Ishikawa (cell line): Measurements from ENCODE around the gene SGO1.

Experiments
- CEBPB ChIP-seq: IDR thresholded peaks from 2 replicates; pipeline ENCODE4 v1.6.1; 2012
- CREB1 ChIP-seq: IDR thresholded peaks from 2 replicates; pipeline ENCODE4 v1.6.1; 2012; ENCODE audit warnings: low read depth
- EGR1 ChIP-seq: IDR thresholded peaks from 2 replicates; pipeline ENCODE4 v1.6.1; 2012
- EP300 ChIP-seq: IDR thresholded peaks from 2 replicates; pipeline ENCODE4 v1.6.1; 2012; ENCODE audit warnings: borderline replicate concordance
- TAF1 ChIP-seq: IDR thresholded peaks from 2 replicates; pipeline ENCODE4 v1.6.1; 2012; ENCODE audit warnings: low read depth, mild to moderate bottlenecking
- USF1 ChIP-seq: IDR thresholded peaks from 2 replicates; pipeline ENCODE4 v1.6.1; 2012
- YY1 ChIP-seq: IDR thresholded peaks from 2 replicates; pipeline ENCODE4 v1.6.1; 2012; ENCODE audit warnings: low read depth
- ZBTB7A ChIP-seq: IDR thresholded peaks from 2 replicates; pipeline ENCODE4 v1.6.1; 2012; ENCODE audit warnings: low read depth
- TF ChIP-seq, protein P1 (sequence below): IDR thresholded peaks from 2 replicates; pipeline ENCODE4 v1.6.1; 2012; ENCODE audit warnings: low read depth, mild to moderate bottlenecking
- TF ChIP-seq, protein P2 (sequence below): IDR thresholded peaks from 2 replicates; pipeline ENCODE4 v1.6.1; 2012

- TF ChIP-seq CEBPB (no peak), TAF1 (no peak), EP300 (no peak), EGR1 (no peak), ZBTB7A (no peak), YY1 (no peak), USF1 (no peak), CREB1 (no peak)
- TF ChIP-seq, protein P1, sequence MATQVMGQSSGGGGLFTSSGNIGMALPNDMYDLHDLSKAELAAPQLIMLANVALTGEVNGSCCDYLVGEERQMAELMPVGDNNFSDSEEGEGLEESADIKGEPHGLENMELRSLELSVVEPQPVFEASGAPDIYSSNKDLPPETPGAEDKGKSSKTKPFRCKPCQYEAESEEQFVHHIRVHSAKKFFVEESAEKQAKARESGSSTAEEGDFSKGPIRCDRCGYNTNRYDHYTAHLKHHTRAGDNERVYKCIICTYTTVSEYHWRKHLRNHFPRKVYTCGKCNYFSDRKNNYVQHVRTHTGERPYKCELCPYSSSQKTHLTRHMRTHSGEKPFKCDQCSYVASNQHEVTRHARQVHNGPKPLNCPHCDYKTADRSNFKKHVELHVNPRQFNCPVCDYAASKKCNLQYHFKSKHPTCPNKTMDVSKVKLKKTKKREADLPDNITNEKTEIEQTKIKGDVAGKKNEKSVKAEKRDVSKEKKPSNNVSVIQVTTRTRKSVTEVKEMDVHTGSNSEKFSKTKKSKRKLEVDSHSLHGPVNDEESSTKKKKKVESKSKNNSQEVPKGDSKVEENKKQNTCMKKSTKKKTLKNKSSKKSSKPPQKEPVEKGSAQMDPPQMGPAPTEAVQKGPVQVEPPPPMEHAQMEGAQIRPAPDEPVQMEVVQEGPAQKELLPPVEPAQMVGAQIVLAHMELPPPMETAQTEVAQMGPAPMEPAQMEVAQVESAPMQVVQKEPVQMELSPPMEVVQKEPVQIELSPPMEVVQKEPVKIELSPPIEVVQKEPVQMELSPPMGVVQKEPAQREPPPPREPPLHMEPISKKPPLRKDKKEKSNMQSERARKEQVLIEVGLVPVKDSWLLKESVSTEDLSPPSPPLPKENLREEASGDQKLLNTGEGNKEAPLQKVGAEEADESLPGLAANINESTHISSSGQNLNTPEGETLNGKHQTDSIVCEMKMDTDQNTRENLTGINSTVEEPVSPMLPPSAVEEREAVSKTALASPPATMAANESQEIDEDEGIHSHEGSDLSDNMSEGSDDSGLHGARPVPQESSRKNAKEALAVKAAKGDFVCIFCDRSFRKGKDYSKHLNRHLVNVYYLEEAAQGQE: no peak
- TF ChIP-seq, protein P2, sequence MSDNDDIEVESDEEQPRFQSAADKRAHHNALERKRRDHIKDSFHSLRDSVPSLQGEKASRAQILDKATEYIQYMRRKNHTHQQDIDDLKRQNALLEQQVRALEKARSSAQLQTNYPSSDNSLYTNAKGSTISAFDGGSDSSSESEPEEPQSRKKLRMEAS: no peak
These were observed 42.5 kb downstream of the SGO1 start for GRCh38 chr3:20143519-20143918.
